K562 treated with DMSO at 1 percent for 48 hours (cell line): Measurements from ENCODE around the gene SZT2. TPM values are rescaled to one million over a fixed set of nuclear protein-coding genes. Genes with fewer than 3 reads are reported as not detected.

Experiments
- total RNA-seq: library from RNA; unstranded; fragments of 300-600 nt; gene quantifications from 2 replicates; pipeline ENCODE4 v1.2.3, GENCODE V29; 2022; ENCODE audit warnings: low replicate concordance; ENCODE audit errors: extremely low read depth

Gene SZT2
- total RNA-seq: not detected in 2 replicates

DNA sequence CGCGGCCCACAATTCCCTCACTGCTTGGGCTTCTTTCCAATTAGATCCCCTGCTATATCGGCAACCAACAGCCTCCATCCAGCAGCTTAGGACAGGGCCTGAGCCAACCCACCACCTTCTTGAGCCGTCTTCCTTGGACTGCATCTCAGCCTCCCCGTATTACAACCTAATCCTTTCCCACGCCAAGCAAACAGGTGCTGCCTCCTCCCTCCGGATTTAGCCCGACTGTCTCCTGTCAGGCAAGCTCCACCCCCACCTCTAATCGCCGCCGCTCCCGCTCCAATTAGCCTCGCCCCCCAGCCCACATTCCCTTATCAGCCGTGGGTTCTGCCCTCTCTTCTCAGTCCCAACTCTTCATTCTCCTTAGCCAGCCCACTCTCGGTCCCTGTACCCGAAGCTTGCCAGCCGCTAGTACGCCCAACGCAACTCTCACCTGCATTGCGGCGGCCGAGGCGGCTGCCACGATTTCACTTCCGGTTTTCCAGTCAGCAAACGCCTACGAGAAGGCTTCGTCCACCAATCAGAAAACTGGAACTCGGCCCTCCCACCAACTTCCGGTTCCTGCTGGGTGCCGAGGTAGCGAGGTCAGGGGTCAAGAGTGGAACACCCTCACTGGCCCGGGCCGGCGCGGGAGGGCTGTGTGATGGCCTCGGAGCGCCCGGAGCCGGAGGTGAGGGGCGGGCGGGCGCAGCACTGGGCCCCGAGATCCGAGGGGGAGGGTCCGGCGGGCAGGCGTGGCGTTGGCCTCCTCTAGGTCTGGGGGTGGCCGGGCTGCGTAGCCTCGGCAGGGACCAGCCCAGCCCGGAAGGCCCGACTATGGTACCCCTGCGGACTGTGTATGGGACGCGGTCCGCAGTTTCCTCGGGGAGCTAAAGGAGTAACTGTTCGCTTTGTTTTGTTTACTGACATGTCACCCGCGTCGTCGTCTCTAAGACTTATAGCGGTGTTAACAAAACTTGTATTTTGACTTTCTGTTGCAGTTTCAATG, at the start of gene SZT2, which contains the start of gene MED8:
SZT2 (plus strand) TSS at position 574 of the 988 bp plus-strand sequence; CDS start at position 644, 70 bp downstream.
MED8 (minus strand) TSS at position 475 of the 988 bp plus-strand sequence; CDS start at position 439, 36 bp downstream.

DNA sequence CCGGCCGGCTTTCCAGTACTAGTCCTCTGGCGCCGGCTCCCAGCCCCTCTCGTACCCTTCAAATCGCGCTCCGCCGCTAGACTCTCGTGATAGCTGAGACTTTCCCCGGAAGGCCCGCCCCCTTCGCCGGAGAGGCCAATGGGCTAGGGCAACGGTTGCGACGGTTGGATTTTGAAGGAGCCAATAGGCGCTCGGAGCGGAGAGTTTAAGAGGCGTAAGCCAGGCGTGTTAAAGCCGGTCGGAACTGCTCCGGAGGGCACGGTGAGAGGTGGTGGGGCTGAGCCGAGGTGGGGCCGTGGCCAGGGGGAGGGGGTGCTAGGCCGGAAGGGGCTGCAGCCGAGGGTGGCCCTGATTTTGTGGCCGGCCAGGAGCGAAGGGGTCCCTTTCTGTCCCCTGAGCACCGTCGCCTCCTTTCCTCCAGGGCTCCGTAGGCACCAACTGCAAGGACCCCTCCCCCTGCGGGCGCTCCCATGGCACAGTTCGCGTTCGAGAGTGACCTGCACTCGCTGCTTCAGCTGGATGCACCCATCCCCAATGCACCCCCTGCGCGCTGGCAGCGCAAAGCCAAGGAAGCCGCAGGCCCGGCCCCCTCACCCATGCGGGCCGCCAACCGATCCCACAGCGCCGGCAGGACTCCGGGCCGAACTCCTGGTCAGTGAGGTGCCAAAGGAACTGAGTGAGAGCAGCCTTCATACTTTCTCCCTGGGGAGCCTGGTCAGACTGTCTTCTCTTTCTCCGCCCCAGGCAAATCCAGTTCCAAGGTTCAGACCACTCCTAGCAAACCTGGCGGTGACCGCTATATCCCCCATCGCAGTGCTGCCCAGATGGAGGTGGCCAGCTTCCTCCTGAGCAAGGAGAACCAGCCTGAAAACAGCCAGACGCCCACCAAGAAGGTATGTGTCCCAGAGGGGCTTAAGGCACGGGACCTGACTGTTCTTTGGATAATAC, 30.7 kb upstream of the SZT2 start, which contains the start of gene CDC20:
CDC20 (plus strand) TSS at position 236 of the 948 bp plus-strand sequence; CDS start at position 471, 235 bp downstream.

DNA sequence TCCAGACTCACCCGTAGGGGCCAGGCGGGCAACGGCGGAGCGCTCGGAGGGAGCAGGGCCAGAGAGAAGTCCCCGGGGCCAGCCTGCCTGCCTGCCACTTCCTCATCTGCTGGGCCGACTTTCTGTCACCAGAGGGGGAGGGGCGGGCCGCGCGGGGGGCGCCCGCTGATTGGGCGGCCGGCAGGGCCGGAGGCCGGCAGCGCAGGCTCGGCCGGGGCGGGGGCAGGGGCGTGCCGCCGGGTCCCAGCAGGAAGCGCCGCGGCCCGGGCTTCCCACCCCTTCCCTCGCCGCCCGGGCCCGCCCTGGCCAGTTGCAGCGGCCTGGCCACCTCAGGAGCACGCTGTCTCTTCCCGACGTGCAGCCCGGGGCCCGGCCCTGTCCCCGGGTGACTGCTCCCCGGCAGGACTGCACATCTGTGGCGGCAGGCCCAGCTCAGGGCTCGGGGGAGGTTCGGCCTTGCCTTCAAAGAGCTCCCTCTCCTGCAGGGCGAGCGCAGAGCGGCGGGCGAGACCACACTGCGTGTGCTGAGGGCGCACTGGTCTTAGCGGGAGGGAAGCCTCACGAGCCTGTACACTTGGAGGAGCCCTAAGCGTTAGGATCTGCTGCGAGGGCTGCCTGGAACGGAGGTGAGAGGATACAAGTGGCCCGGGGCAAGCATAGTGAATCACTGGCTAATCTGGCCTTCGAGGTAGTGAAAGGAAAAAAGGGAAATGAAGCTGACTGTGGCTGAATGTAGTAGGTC, 21.6 kb upstream of the SZT2 start, which contains the start of gene ELOVL1:
ELOVL1 (minus strand) TSS at position 108 of the 742 bp plus-strand sequence. CDS start 2,402 bp downstream, outside the sequence.

DNA sequence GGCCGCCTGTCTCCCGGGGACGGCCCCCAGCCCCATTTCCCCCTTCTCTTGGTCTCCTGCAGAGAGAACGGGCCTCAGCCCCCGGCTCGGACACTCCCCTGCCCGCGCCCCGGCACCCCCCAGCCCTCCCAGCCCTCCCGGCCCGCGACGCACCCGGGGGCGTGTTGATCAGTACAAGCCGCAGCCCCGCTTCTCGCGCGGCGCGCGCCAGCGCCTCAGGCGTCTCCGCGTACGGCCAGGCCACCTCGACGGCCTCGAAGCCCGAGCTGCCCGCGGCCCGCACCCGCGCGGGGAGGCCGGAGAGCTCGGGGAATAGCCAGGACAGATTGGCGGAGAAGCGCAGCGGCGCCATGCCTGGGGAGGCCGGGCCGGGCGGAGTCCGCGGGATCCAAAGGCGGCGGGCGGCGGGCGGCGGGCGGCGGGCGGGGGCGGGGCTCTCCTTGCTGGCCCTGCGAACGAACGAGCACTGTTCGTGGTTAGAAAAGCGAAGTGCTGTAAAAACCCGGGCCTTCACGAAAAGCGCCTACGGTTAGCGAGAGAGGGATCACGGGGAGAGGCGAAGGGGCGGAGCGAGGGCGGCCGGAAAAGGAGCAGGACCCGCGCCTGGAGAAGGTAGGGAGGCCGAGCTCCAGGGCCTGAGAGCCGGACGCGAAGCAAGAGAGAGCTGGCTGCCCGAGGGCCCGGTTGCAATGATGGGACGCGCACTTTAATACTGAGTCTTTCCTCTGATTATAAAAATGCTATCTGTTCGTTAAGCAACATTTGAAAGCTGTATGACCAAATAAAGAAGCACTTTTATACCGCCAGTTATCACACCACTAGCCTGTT, 64.0 kb downstream of the SZT2 start, which contains the start of gene HYI:
HYI (minus strand) TSS at position 490 of the 828 bp plus-strand sequence; CDS start at position 352, 138 bp downstream.

Other genes with a start within 250 kb of the SZT2 start
- gene EBNA1BP2, start 217.6 kb upstream of the SZT2 start, total RNA-seq: not detected in 2 replicates
- not detected in 2 replicates for gene CFAP57, start 217.6 kb upstream of the SZT2 start, total RNA-seq
- not detected in 2 replicates for gene TMEM125, start 119.9 kb upstream of the SZT2 start, total RNA-seq
- gene C1orf210, start 104.3 kb upstream of the SZT2 start, total RNA-seq: not detected in 2 replicates
- not detected in 2 replicates for gene TIE1, start 88.9 kb upstream of the SZT2 start, total RNA-seq
- gene MPL, start 52.1 kb upstream of the SZT2 start, total RNA-seq: not detected in 2 replicates
- not detected in 2 replicates for gene CDC20, start 30.9 kb upstream of the SZT2 start, total RNA-seq
- 639 TPM in 1 of 2 replicates, not detected in the other for gene ELOVL1, start 21.9 kb upstream of the SZT2 start, total RNA-seq
- gene MED8, start 99 bp upstream of the SZT2 start, total RNA-seq: not detected in 2 replicates
- not detected in 2 replicates for gene HYI, start 64.0 kb downstream of the SZT2 start, total RNA-seq
- gene PTPRF, start 141.0 kb downstream of the SZT2 start, total RNA-seq: not detected in 2 replicates